Calu3 (cell line): Measurements from ENCODE around the gene HINFP. TPM values are rescaled to one million over a fixed set of nuclear protein-coding genes. Genes with fewer than 3 reads are reported as not detected.
A peak's percentile ranks its signal among the peaks of the same experiment; 100 is the strongest.

Source experiments
- BruUV-seq: library from RNA; stranded (reverse); fragments of 400-500 nt; replicated peaks from 2 replicates; lab custom pipeline; 2021; lab: Mats Ljungman, UMichigan
- CTCF ChIA-PET: fragments of 300-600 bp; sonication (Branson Sonifier 250); formaldehyde crosslinking; loops from one replicate; lab custom pipeline; 2022; ENCODE audit warnings: antibody characterized with exemption; lab: Charles Lee
- DNase-seq: peaks from one replicate; pipeline ENCODE4 v3.0.0; 2022
- H3K27ac Mint-ChIP-seq: one replicate; pipeline ENCODE4 v1.8.0; 2022; ENCODE audit warnings: mixed read lengths; ENCODE audit not compliant: unreplicated experiment
- H3K27me3 Mint-ChIP-seq: one replicate; pipeline ENCODE4 v1.8.0; 2022; ENCODE audit warnings: mixed read lengths; ENCODE audit not compliant: unreplicated experiment
- H3K36me3 Mint-ChIP-seq: one replicate; pipeline ENCODE4 v1.8.0; 2022; ENCODE audit warnings: mild to moderate bottlenecking, moderate library complexity, mixed read lengths; ENCODE audit not compliant: insufficient read depth, unreplicated experiment
- H3K4me1 Mint-ChIP-seq: one replicate; pipeline ENCODE4 v1.8.0; 2022; ENCODE audit warnings: mild to moderate bottlenecking, low read depth, mixed read lengths; ENCODE audit not compliant: unreplicated experiment
- H3K4me3 Mint-ChIP-seq: one replicate; pipeline ENCODE4 v1.8.0; 2022; ENCODE audit warnings: mild to moderate bottlenecking, low read depth, moderate library complexity, mixed read lengths; ENCODE audit not compliant: unreplicated experiment
- H3K9me3 Mint-ChIP-seq: one replicate; pipeline ENCODE4 v1.8.0; 2022; ENCODE audit warnings: low read depth, mixed read lengths; ENCODE audit not compliant: unreplicated experiment
- CTCF ChIP-seq: fragments of 200-600 bp; IDR thresholded peaks from one replicate; pipeline ENCODE4 v1.8.0; 2022; ENCODE audit warnings: antibody characterized with exemption; ENCODE audit not compliant: unreplicated experiment
- intact Hi-C: fragments of 100-400 bp; cut with micrococcal nuclease; formaldehyde crosslinking; loops from one replicate; pipeline ENCODE4 v1.10.0; 2022; ENCODE audit not compliant: unreplicated experiment
- total RNA-seq: library from RNA; stranded (reverse); gene quantifications from 2 replicates; pipeline ENCODE4 v1.2.3, GENCODE V29; 2022

HINFP gene
- total RNA-seq, 1 experiment from 2014 or later: 21.8 TPM

- intact Hi-C loops: no loop called here
- Mint-ChIP-seq H3K36me3 (peaks cover 39% of the 10 kb centered on the region), H3K4me3 (peak within 1 kb of the TSS; percentile 74), H3K27ac (peak within 1 kb of the TSS; percentile 83), H3K4me1 (peaks cover 13% of the 10 kb centered on the region), H3K27me3 (no peaks in the 10 kb centered on the region), H3K9me3 (no peaks in the 10 kb centered on the region)
- peak; percentile 77 for DNase-seq
- CTCF ChIA-PET: interaction anchor here (0.9 kb wide), 1 partner anchor 85 kb away, joined by 3 read pairs; no protein-coding TSS in a partner anchor
- no peak for TF ChIP-seq CTCF
- BruUV-seq: no TSS peak
These were observed 14.5 kb upstream of the HINFP start, which contains the start of gene C2CD2L for GRCh38 chr11:119106564-119107537. Gene C2CD2L, plus strand, starts transcription at chr11:119107344. Its CDS starts 398 bp downstream, at chr11:119107742.

GRCh38 chr11:119107538-119108145 is 13.7 kb upstream of the HINFP start:
- Mint-ChIP-seq H3K9me3 (no peaks in the 10 kb centered on the region), H3K4me3 (peak overlapping the region; percentile 74), H3K27me3 (no peaks in the 10 kb centered on the region), H3K27ac (no peak overlapping the region), H3K4me1 (peaks cover 13% of the 10 kb centered on the region), H3K36me3 (peaks cover 32% of the 10 kb centered on the region)
- intact Hi-C loops: no loop called here
- CTCF ChIA-PET: interaction anchor here (0.9 kb wide), 2 partner anchors 40 to 84 kb away, joined by 3 read pairs; partner anchors contain the start of gene VPS11
- no TSS peak for BruUV-seq
- TF ChIP-seq CTCF: no peak
- no peak for DNase-seq

- Mint-ChIP-seq H3K9me3 (no peaks in the 10 kb centered on the region), H3K27ac (peak overlapping the region; percentile 39), H3K27me3 (no peaks in the 10 kb centered on the region), H3K36me3 (peaks cover 38% of the 10 kb centered on the region), H3K4me3 (peak overlapping the region; percentile 74), H3K4me1 (peaks cover 13% of the 10 kb centered on the region)
- intact Hi-C loops: no loop called here
- no peak for TF ChIP-seq CTCF
- CTCF ChIA-PET: interaction anchor here (0.9 kb wide), 1 partner anchor 41 kb away, joined by 3 read pairs; the partner anchor contains the start of gene VPS11
- DNase-seq: peak; percentile 52
- no TSS peak for BruUV-seq
These were observed 13.1 kb upstream of the HINFP start for GRCh38 chr11:119108146-119108856.

GRCh38 chr11:119108857-119109221 is 12.5 kb upstream of the HINFP start:
- Mint-ChIP-seq H3K4me1 (peaks cover 13% of the 10 kb centered on the region), H3K9me3 (no peaks in the 10 kb centered on the region), H3K27me3 (no peaks in the 10 kb centered on the region), H3K36me3 (peaks cover 38% of the 10 kb centered on the region), H3K4me3 (peak overlapping the region; percentile 74), H3K27ac (peak overlapping the region; percentile 39)
- no peak for DNase-seq
- CTCF ChIA-PET: no interaction called here
- TSS peak; percentile 18 for BruUV-seq
- intact Hi-C loops: no loop called here
- no peak for TF ChIP-seq CTCF
